GM21717 (cell line): Measurements from ENCODE around the gene RBFOX2.

ENCODE experiments used
- ATAC-seq: cut with Tn5 transposase; IDR thresholded peaks from one replicate; pipeline ENCODE4 v1.9.1; 2021; ENCODE audit warnings: mild to moderate bottlenecking, moderate library complexity; ENCODE audit not compliant: unreplicated experiment

The RBFOX2 gene

DNA sequence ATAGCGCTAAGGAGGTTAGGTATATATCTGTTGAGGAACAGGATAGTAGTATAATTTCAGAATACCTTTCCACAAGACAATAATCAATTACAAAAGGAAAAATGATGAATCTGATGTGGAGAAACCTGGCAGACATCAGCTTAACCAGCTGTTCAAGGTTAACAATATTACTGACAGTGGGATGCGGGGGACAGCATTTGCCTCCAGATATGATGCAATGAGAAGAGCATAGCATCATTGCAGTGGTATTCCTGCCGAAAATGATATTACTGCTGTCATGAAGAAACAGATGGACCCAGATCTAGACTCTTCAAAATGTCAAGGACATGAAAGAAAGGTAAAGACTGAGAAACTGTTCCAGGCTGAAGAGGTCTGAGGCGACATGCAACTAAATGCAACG lies 49.7 kb downstream of the RBFOX2 start:
- no peak for ATAC-seq

DNA sequence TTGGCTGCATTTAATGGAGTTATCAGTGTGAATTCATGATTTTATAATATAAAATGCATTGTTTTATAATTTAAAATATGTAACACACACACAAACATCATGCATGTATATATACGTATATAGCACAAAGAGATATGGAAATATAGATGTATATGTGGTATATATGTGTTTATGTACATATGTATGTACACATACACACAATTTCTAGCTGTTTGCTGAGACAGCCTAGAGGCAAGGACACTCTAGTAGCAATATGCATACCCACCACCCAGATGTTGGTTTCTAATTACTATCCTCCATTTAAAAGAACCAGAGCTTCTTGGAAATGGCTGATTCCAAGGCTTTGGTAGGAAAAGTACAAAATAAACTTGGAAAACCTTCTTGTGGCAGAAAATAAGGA lies 50.4 kb downstream of the RBFOX2 start:
- ATAC-seq = no peak

GRCh38 chr22:35977136-35977535 lies 51.5 kb downstream of the RBFOX2 start:
- no peak for ATAC-seq

DNA sequence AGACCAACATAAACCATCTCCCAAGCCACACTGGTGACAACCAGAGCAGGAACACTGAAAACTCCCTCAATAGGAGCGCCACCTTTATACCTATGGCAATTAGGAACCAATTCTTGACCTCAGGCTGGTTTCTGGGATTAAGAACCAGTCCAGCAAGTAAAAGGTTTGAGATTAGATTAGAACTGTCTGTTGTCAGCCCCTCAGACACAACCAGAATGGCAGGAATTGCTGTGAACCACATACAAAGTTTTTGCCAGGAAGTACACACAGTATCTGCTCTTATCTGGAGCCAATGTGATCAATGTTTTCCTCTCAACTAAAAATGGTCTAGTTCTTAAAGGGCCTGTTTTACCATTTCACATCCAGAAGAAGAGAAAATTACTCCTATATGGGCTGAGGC lies 55.2 kb downstream of the RBFOX2 start:
- no peak for ATAC-seq

- ATAC-seq = no peak
Measured at GRCh38 chr22:35972559-35972958, 56.1 kb downstream of the RBFOX2 start.

DNA sequence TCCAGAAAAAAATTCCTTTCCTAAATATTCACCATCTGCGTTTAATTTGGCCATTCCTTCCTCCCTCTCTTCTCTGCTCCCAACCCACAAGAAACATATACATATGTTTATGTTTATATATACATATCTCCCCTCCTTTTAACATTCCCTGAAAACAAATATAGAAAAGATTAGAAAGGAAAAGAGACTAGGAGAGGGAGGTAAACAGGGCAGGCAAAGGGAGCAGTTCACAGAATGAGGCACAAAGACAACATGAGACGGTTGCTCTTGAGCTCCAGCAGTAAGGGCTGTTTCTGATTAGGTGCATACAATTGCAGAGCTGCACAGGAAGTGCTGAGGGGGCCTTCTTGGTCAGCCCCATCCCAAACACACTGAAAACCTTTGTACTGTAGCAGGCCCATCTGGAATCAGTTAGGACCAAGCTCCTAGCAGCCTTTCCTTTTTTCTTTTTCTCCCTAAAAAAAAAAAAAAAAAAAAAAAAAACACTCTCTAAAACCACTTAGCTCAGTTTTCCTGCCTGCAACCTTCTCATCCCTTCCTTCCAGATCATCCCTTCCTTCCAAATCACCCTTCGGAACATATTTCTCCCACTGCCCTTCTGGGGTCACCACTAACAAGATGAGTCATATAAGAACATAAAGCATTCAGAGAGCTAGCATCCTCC lies 57.0 kb downstream of the RBFOX2 start:
- no peak for ATAC-seq

- no peak for ATAC-seq
Measured at GRCh38 chr22:35970616-35971455, 57.8 kb downstream of the RBFOX2 start.

DNA sequence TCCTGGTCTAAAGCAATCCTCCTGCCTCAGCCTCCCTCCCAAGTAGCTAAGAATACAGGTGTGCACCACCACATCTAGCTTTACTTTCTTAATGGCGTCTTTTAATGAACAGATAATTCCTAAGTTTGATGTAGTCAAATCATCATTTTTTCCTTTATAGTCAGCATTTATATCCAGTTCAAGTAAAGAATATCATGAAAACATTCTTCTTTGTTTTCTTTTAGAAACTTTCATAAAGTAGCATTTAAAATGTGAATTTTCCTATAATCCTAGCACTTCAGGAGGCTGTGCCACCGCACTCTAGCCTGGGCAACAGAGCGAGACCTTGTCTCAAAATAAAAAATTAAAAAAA lies 61.6 kb downstream of the RBFOX2 start:
- no peak for ATAC-seq

GRCh38 chr22:35966314-35967045 lies 62.1 kb downstream of the RBFOX2 start:
- no peak for ATAC-seq

DNA sequence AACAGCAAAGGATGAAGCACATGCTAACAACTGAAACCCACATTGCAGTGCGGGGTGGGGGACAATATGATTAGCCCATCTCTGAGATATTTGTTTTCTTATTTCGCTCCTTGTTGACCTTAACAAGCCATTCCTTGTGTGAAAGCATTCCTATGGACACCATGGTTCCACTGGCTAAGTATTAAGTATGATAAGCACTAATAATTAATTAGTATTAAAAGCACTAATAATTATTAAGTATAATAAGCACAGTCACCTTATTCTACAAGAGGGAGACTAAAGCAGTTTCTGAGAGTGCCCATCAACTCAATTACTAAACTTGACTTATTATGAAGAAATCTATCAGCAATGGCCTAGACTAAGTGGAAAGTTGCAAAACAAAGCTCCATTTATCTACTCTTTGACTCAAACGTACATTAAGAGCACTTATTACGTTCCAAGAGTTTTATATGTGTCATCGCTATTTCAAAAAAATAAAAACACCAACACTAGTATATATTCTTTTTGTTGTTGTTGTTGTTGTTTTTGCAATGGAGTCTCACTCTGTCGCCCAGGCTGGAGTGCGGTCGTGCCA lies 65.3 kb downstream of the RBFOX2 start:
- ATAC-seq = no peak

DNA sequence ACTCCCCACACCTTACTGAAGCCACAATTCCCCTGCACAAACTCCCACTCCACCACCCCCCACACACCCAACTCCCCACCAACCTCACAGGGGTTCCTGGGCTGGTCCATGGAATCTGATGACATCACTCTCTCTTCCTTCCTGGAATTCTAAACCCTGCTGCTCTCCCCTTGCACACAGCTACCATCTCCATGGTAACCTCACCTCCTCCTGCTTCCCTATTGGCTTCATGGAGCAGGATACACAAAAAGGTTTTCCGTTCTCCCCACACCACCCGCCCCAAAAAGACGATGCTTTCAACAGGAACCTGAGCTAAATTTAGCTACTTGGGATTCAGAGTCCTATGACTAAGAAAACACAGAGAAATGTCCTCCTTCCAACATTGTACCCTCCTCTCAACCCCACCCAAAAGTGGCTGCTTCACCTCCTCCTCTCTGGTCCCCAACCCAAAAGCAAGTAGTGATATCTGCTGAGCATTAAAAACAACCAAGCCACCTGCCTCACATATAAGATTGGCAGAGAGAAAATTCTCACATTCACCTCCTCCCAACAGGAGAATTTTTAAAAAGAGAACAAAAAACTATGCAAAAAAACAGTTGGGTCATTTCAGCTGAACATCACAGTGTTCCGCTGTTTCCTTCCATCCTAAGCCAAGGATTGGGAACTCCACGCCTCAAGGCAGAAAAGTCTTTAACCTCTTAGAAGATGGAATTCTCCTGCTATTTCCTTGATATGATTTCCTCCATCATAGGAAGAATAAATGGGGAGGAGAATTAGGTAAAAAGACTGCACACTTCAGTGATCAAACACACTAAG lies 66.9 kb downstream of the RBFOX2 start:
- ATAC-seq = no peak

DNA sequence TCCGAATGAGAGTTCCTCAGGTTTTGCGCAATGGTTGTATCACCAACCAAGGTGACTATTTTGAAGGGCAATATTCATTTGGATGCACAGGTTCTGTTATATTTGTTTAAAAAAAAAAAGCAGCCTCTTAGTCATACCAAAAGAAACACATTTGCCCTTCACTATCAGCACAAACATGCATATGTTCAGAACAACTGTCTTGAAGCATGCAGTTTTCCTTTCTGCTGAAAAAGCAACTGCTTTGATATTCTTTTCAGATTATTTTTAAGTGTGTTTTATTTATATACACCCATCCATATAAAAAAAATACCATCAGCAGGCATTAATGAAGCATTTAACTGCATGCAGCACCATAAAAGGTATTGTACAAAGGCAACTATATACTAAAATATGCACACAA lies 67.8 kb downstream of the RBFOX2 start:
- no peak for ATAC-seq

- no peak for ATAC-seq
Measured at GRCh38 chr22:35959121-35959800, 69.4 kb downstream of the RBFOX2 start.

GRCh38 chr22:35958334-35958733 lies 70.3 kb downstream of the RBFOX2 start:
- ATAC-seq = no peak

- ATAC-seq = no peak
Measured at GRCh38 chr22:35957589-35957988, 71.0 kb downstream of the RBFOX2 start.

- no peak for ATAC-seq
Measured at GRCh38 chr22:35956850-35957249, 71.8 kb downstream of the RBFOX2 start.

GRCh38 chr22:35955546-35955945 lies 73.1 kb downstream of the RBFOX2 start:
- ATAC-seq = no peak

DNA sequence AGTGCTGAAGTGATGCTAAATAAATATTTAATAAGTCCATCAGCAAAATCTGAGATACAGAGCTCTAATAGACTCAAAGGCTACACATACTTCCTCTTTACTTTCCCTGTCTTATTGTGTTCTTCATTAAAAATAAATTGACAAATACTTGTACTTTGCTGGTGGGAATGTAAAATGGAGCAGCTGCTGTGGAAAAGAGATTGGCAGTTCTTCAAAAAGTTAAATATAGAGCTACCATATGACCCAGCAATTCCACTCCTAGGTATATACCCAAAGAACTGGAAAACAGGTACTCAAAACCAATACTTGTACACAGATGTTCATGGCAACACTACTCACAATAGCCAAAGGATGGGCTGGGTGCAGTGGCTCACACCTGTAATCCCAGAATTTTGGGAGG lies 76.0 kb downstream of the RBFOX2 start:
- no peak for ATAC-seq

DNA sequence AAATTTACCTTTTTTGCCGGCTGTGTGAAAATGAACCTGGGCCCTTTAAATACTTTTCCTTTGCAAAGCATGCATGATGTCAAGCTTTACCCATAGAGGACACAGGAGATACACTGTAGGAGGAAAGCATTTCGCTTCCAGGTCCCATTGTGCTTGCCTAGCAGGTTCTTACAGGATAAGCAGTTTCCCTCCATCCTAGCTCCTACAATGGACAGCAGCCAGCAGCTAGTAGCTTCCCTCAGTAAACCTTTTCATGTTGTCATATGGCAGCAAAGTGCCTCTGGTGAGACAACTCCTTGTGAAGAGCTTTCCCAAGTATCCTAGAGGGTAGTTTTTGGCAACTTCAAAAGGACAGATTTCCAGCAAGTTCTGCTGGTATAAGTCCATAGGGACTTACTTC lies 78.4 kb downstream of the RBFOX2 start:
- ATAC-seq = no peak

DNA sequence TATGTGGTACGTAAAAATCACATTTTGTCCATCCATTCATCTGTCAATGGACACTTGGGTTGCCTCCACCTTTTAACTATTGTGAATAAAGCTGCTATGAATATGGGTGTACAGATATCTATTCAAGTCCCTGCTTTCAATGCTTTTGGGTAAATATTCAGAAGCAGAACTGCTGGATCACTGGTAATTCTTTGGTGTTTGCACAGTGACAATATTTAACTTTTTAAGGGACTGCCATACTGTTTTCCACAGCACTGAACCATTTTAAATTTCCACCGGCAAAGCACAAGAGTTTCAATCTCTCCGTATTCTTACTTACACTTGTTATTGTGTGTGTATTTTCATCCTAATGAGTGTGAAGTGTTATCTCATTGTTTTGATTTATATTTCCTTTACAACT lies 79.4 kb downstream of the RBFOX2 start:
- no peak for ATAC-seq
